Esophagus muscularis mucosa (tissue), 2 donors: Measurements from ENCODE around the gene GALNTL6.

Experiments used
- EP300 ChIP-seq: sonication (generic); formaldehyde crosslinking; IDR thresholded peaks from one replicate; pipeline ENCODE4 v1.6.1; 2017; ENCODE audit warnings: antibody characterized with exemption
- POLR2A ChIP-seq: fragments of 450-650 bp; IDR thresholded peaks from one replicate; pipeline ENCODE4 v1.6.1; 2017; ENCODE audit warnings: antibody characterized with exemption, moderate library complexity, mild to moderate bottlenecking, low read depth

DNA sequence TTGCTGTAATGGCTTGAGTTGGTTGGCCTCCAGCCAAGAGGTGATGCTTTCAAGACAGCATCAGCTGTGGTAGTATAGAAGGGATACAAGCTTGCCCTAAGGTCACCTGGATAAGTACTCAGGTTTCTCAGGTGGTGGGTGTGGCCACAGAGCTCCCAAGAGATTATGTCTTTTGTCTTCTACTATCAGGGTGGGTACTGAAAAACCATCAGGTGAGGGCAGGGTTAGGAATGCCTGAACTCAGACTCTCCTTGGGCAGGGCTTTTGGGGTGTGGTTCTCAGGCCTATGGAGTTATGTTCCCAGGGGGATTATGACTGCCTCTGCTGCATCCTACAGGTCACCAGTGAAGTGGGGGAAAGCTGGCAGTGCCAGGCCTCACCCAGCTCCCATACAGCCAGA lies 700.8 kb downstream of the GALNTL6 start:
- no peak for TF ChIP-seq EP300
- TF ChIP-seq POLR2A, result no peak
